NT2/D1 (cell line): ENCODE results near the gene KCNG4.

Experiments used
- SUZ12 ChIP-seq: IDR thresholded peaks from 2 replicates; pipeline ENCODE4 v1.6.1; 2011; ENCODE audit not compliant: insufficient read length, insufficient read depth; ENCODE audit errors: extremely low read depth
- YY1 ChIP-seq: IDR thresholded peaks from 2 replicates; pipeline ENCODE4 v1.6.1; 2011; ENCODE audit not compliant: insufficient read length, insufficient read depth
- ZNF274 ChIP-seq: IDR thresholded peaks from 2 replicates; pipeline ENCODE4 v1.6.1; 2011; ENCODE audit warnings: mild to moderate bottlenecking, low read depth, low read length

GRCh38 chr16:84278333-84278732 is 38.5 kb upstream of the KCNG4 start:
- TF ChIP-seq ZNF274 (no peak), YY1 (no peak), SUZ12 (no peak)
